Adrenal gland (tissue), 5 donors: ENCODE measurements around the gene SLC18A2.

Experiments used
- POLR2A ChIP-seq, 2 donors: fragments of 450-650 bp; IDR thresholded peaks; one replicate each; pipeline ENCODE4 v1.6.1; 2017; ENCODE audit warnings: antibody characterized with exemption in 2 of 2, mild to moderate bottlenecking in 2 of 2, moderate library complexity in 1 of 2
- TF ChIP-seq, protein P1 (sequence below), 6 experiments: fragments of 450-650 bp in 4 of 6; fragments of 200-600 bp in 2 of 6; sonication (generic) in 1 of 6; IDR thresholded peaks; 1 replicate in 5 of 6; 2 replicates in 1 of 6; pipeline versions ENCODE4 v1.5.1 to v1.8.0; 2016 to 2021; ENCODE audit warnings: antibody characterized with exemption in 6 of 6, mild to moderate bottlenecking in 2 of 6, moderate library complexity in 1 of 6
- donor health status: DM: no; HTN: no; CAD: no.

DNA sequence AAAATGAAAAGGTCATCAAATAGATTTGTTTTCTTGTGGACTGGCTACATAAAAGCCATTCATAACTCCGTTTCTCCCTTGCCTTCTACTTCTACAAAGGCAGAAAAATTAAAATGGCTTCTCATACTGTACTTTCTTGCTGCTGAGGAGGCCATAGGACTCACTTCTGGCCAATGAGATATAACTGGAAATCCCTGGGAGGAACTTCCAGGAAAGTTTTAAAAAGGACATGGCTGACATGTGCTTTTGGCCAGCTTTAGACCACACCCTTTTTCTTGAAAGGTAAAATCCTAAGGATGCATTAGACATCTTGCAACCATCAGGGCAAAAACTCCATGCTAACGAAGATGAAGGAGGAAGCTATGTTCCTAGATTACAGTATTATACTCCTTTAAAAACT is 75.8 kb downstream of the SLC18A2 start:
- no peak for TF ChIP-seq POLR2A (IDR thresholded peaks at IDR 0.05)
- TF ChIP-seq, protein P1, sequence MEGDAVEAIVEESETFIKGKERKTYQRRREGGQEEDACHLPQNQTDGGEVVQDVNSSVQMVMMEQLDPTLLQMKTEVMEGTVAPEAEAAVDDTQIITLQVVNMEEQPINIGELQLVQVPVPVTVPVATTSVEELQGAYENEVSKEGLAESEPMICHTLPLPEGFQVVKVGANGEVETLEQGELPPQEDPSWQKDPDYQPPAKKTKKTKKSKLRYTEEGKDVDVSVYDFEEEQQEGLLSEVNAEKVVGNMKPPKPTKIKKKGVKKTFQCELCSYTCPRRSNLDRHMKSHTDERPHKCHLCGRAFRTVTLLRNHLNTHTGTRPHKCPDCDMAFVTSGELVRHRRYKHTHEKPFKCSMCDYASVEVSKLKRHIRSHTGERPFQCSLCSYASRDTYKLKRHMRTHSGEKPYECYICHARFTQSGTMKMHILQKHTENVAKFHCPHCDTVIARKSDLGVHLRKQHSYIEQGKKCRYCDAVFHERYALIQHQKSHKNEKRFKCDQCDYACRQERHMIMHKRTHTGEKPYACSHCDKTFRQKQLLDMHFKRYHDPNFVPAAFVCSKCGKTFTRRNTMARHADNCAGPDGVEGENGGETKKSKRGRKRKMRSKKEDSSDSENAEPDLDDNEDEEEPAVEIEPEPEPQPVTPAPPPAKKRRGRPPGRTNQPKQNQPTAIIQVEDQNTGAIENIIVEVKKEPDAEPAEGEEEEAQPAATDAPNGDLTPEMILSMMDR (IDR thresholded peaks at IDR 0.05) = no peak
